Stimulated activated CD4-positive, alpha-beta T cell treated with anti-CD3 and anti-CD28 coated beads, Interleukin-15, amount 100 ng/mL, for 1 hour (primary cell): ENCODE measurements around the gene KCP.

Source experiments
- DNase-seq, 2 donors: peaks; one replicate each; pipeline ENCODE4 v3.0.0-alpha.2; 2020; ENCODE audit warnings: low read depth in 1 of 2, low spot score in 1 of 2

The KCP gene

GRCh38 chr7:128908750-128909624 is 1.5 kb downstream of the KCP start:
- no peak for DNase-seq

DNA sequence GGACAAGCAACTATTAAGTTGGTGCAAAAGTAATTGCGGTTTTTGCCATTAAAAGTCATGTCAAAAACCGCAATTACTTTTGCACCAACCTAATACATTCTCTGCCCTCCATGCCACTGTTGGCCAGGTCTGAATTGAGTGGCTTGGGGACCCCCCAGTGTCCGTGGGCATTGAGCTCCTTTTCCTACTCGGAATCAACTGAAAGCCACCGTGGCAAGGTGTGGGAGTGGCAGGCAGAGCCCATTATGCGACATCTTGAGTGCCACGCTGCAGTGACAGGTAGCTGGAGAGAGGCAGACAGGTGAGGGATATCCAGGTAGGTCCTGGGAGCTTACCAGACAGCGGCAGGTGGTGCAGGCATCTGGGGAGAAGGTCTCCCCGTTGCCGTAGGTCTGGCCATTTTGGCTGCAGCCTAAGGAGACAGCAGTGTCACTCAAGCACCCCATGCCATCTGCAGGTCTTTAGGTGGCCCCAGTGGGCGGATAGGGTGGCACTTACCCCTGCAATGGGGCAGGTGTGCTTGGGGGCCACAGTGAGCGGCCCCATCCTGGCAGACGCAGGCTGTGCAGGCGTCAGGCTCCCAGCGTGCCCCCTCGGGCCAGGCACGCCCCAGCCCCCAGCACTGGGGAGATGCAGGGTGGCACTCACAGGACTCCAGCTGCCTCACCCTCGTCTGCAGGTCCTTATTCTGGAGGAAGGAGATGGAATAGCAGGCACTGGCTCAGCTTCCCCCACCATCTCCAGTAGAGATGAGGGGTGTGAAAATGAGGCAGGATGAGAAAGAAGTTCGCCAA is 3.5 kb downstream of the KCP start:
- no peak for DNase-seq

GRCh38 chr7:128906001-128906765 is 4.3 kb downstream of the KCP start:
- DNase-seq = no peak

DNA sequence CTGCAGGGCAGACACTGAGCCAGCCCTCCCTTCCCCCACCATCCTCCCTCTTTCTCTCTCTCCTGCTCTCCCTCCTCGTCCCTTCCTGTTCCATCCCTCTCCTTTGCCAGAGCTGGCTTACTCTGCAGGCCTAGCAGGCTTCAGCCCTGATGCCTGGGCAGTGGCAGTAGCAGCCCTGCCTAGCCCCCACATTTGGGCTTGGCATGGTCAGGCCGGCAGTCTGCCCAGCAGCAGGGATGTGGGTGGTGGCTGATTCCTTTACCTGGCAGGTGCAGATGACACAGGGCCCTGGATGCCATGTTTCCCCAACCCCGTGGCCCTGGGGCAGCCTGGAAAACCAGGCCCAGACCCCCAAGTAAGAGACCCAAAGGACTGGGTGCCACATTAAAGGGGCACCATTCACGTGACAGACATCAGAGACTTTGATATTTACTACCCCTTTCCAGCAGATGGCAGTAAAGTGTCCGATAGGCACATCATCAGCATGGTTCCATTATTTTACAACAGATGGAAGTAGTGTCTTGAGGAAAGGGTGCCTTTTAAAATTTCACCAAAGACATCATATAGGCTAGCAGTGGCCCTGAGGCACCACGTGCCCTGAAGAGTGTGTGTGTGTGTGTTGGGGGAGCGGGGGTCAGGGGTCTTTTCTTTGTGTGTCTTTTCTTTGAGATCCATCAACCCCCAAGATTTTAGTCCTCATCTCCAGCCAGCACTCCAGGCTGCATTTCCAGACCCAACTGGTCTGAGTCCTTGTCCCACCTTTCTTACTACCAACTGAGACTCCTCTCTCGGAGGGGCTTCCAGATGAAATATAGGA is 5.9 kb downstream of the KCP start:
- DNase-seq = no peak

- no peak for DNase-seq
These were observed 6.7 kb downstream of the KCP start for GRCh38 chr7:128903621-128904361.

DNA sequence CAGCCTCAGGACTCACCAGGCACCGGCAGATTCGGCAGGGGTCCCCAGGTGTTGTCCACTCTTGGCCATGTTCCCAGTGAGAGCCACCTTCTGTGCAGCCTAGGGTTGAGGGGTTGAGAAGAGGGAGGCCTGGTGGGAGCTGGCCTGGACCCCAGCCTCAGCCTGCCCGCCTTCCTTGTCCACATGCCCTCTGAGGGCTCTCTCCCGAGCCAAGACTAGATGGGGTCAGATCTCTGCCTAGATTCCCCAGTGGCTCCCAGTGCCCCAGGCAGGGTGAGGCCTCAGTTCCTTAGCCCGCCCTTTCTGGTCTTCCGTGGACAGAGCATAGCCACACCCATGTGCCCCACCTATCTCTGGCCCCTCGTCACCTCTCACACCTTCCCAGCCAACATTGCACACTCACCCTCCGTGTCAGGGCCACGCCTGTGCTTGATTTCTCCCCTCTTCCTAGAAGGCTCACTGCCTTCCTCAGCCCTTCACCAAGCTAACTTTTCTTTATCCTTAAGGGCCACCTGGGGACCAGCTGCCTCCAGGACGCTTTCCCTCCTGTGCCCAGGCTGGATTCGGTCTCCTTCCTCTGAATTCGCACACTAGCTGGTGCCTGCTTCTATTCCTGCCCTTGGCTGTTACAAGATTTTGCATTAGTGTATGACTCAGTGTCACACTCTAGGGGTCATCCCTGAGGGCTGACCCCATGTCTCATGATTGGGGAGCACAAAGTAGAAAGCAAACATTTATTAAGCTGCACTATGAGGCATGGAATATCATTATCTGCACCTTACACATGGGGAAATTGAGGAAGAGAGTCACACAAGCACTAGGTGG is 7.5 kb downstream of the KCP start:
- DNase-seq = no peak

GRCh38 chr7:128900237-128900636 is 10.3 kb downstream of the KCP start:
- no peak for DNase-seq

- DNase-seq = no peak
These were observed 11.1 kb downstream of the KCP start for GRCh38 chr7:128899392-128899791.

GRCh38 chr7:128895320-128895719 is 15.2 kb downstream of the KCP start:
- no peak for DNase-seq

GRCh38 chr7:128894101-128894440 is 16.4 kb downstream of the KCP start:
- DNase-seq = no peak

- no peak for DNase-seq
These were observed 17.0 kb downstream of the KCP start for GRCh38 chr7:128893251-128894100.

DNA sequence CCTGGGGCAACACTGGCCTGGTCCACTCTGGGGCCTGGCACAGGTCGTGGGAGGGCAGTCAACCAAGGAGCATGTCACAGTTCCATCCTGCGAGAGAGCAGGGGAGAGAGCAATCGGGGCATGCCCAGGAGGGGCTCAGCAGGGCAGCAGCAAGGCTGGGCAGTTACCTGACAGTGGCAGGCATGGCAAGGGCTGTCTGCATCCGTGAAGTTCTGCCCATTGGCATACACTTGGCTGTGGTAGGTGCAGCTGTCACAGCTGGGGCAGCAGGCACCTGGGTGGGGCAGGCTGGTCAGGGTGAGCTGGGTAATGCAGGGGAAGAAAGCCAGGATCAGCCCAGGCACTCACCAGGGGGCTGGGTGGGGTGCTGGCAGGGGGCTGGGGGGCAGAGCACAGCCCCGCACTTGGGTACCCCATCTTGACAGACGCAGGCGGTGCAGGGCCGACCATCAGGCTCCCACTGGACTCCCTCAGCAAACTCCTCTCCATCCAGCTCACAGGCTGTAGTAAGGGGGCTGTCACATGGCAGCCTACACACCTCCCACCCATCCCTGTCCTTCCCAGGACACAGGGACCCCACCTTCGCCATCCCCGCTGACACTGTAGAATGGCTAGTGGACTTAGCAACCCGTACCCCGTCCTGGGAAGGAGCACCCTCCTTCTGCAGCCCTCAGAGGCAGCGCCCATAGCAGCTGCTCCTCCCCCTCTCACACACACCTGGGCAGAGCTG is 17.8 kb downstream of the KCP start:
- DNase-seq = no peak

DNA sequence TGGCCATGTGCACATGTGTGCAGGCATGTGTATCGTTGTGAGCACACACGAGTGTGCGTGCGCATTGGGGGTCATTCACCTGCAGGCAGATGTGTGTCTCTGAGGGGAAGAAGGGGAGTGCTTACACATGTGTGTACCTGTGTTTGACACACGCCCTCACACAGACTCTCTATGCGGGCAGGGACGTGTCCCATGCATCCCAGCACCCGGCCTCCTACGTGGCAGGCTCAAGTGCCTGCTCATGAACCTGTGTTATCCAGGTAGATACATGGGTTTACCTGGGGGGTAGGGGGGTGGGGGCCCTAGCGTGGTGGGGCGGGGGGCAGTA is 18.6 kb downstream of the KCP start:
- no peak for DNase-seq

GRCh38 chr7:128891110-128891941 is 19.2 kb downstream of the KCP start:
- no peak for DNase-seq

- DNase-seq = no peak
These were observed 20.0 kb downstream of the KCP start for GRCh38 chr7:128890306-128891109.

DNA sequence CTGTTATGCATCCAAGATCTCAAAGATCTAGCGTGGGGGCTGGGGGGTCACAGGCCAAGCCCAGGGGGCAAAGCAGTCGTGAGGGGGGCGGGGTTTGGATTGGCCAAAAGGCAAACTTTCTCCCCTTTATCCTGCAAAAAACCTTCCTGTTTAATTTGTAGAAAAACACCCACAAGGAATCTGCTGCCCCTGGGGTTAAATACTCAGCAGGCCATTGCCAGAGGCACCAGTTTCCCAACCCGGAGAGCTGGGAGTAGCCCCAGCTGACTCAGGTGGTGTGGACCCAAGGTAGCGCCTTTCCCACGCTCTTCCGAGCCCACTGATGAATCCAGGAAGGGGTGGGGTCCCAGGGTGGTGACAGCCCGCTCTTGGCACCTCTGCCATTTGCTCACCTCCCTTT is 21.4 kb downstream of the KCP start:
- DNase-seq = no peak
